H1 (cell line): ENCODE results near the gene SPCS1.

ENCODE experiments used
- BCL11A ChIP-seq, 2 experiments: IDR thresholded peaks; one replicate each; pipeline ENCODE4 v1.6.1; 2011; ENCODE audit warnings: low read depth in 2 of 2, low read length in 2 of 2, mild to moderate bottlenecking in 2 of 2
- CEBPB ChIP-seq: IDR thresholded peaks from 2 replicates; pipeline ENCODE4 v1.6.1; 2012; ENCODE audit warnings: low read depth, low read length
- KDM1A ChIP-seq: fragments of 200-600, 300-600 bp; sonication (generic); IDR thresholded peaks from 2 replicates; pipeline ENCODE4 v1.7.1; 2016; ENCODE audit warnings: mild to moderate bottlenecking, low read length, borderline replicate concordance
- NANOG ChIP-seq: IDR thresholded peaks from 2 replicates; pipeline ENCODE4 v1.6.1; 2011; ENCODE audit warnings: low read length, low read depth, mild to moderate bottlenecking, inconsistent platforms; ENCODE audit not compliant: insufficient read depth, poor library complexity, severe bottlenecking
- NRF1 ChIP-seq: IDR thresholded peaks from 2 replicates; pipeline ENCODE4 v1.6.1; 2011; ENCODE audit warnings: mild to moderate bottlenecking, low read depth, low read length, improper control_type of control experiment
- SP1 ChIP-seq: IDR thresholded peaks from 2 replicates; pipeline ENCODE4 v1.6.1; 2011; ENCODE audit warnings: low read depth, low read length
- TAF7 ChIP-seq: optimal IDR thresholded peaks from 2 replicates; pipeline ENCODE3; 2011; ENCODE audit warnings: low read depth, mild to moderate bottlenecking, inconsistent platforms, low read length, moderate library complexity, borderline replicate concordance
- TCF12 ChIP-seq: IDR thresholded peaks from 2 replicates; pipeline ENCODE4 v1.6.1; 2011; ENCODE audit warnings: low read depth, mild to moderate bottlenecking, low read length
- TF ChIP-seq, protein P1 (sequence below), 3 experiments: IDR thresholded peaks; 1 replicate in 2 of 3; 2 replicates in 1 of 3; pipeline versions ENCODE4 v1.5.1 to v1.6.1; 2011; ENCODE audit warnings: low read length in 3 of 3, mild to moderate bottlenecking in 3 of 3, inconsistent platforms in 2 of 3, low read depth in 1 of 3, moderate library complexity in 1 of 3; ENCODE audit not compliant: insufficient read depth in 1 of 3; ENCODE audit errors: control extremely low read depth in 1 of 3

GRCh38 chr3:52703341-52703740, 2.6 kb upstream of the SPCS1 start:
- TF ChIP-seq BCL11A (IDR thresholded peaks at IDR 0.05; ENCODE audit: low read depth in 2 of 2, low read length in 2 of 2) (no peak), SP1 (no peak), CEBPB (no peak), NRF1 (no peak), KDM1A (no peak), TAF7 (no peak), NANOG (no peak), TCF12 (no peak)
- TF ChIP-seq, protein P1, sequence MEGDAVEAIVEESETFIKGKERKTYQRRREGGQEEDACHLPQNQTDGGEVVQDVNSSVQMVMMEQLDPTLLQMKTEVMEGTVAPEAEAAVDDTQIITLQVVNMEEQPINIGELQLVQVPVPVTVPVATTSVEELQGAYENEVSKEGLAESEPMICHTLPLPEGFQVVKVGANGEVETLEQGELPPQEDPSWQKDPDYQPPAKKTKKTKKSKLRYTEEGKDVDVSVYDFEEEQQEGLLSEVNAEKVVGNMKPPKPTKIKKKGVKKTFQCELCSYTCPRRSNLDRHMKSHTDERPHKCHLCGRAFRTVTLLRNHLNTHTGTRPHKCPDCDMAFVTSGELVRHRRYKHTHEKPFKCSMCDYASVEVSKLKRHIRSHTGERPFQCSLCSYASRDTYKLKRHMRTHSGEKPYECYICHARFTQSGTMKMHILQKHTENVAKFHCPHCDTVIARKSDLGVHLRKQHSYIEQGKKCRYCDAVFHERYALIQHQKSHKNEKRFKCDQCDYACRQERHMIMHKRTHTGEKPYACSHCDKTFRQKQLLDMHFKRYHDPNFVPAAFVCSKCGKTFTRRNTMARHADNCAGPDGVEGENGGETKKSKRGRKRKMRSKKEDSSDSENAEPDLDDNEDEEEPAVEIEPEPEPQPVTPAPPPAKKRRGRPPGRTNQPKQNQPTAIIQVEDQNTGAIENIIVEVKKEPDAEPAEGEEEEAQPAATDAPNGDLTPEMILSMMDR (IDR thresholded peaks at IDR 0.05; ENCODE audit: control extremely low read depth in 1 of 3, insufficient read depth in 1 of 3, low read depth in 1 of 3, low read length in 3 of 3), result no peak
